HG03159 (cell line): Measurements from ENCODE around the gene POLR2E.

Experiments
- ATAC-seq: cut with Tn5 transposase; IDR thresholded peaks from one replicate; pipeline ENCODE4 v1.9.1; 2021; ENCODE audit warnings: mild to moderate bottlenecking, moderate library complexity; ENCODE audit not compliant: unreplicated experiment

Gene POLR2E

DNA sequence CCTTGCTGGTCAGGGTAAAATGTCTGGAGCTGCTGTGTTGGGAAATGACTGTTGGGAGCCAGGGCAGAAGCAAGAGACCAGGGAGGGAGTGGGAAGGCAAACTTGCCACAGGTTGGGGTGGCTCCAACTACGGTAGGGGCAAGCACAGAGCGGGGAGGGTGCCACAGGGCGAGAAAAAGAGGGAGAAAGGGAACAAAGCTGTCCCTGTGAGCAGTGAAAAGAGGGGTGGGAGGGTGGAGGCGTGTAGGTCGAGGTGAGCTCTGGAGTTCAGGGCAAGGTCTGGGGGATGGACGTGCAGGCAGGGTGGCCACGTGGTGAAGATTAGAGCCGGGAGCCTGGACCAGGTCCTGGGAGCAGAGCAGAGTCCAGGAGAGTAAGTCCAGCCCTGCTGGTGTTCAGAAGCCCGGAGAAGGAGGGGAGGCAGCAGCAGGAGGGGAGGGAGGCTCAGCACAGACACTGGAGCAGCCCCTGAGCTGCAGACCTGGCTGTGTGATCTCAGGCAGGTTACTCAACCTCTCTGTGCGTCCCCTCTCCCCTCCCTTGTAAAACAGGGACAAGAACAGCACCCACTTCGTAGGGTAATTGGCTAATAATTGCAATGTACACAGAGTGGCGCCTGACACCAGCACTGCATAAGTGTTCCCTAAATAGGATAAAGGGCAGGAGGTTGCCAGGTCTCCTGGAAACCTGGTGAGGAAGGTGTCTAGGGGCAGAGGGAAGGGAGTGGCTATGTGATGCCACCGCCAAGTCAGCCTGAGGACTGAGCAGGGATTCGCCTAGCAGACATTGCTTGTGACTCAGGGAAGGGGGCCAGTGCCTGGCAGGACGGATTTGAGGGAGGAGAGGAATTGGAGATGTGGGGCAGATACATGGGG, 3.2 kb upstream of the POLR2E start:
- no peak for ATAC-seq

DNA sequence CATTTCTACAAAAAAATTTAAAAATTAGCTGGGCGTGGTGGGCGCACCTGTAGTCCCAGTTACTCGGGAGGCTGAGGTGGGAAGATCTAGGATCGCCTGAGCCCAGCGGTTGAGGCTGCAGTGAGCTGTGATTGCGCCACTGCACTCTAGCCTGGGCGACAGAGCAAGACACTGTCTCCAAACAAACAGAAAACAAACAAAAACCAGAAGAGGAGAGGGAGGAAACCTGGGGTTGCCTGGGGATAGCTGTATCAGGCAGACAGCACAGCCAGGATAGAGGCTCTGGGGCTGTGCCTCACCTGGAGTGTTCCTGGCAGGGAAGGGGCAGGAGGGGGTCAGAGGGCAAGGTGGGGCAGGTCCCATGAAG, 2.6 kb upstream of the POLR2E start:
- ATAC-seq = no peak

DNA sequence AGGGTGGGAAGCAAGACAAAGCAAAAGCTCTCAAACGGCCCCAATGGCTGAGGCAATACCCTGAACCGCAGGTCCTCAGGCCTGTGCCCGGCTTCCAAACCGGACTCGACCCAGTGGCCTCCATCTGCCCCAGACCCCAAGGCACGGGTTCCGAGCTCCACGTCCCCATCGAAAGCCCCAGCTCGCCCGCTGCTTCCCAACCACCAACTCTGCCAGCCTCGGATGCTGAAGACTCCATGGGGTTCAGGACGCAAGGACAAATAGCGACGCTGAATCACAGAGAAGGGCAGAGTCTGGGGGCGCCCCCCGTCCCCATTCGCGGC, 559 bp downstream of the POLR2E start:
- ATAC-seq = no peak

DNA sequence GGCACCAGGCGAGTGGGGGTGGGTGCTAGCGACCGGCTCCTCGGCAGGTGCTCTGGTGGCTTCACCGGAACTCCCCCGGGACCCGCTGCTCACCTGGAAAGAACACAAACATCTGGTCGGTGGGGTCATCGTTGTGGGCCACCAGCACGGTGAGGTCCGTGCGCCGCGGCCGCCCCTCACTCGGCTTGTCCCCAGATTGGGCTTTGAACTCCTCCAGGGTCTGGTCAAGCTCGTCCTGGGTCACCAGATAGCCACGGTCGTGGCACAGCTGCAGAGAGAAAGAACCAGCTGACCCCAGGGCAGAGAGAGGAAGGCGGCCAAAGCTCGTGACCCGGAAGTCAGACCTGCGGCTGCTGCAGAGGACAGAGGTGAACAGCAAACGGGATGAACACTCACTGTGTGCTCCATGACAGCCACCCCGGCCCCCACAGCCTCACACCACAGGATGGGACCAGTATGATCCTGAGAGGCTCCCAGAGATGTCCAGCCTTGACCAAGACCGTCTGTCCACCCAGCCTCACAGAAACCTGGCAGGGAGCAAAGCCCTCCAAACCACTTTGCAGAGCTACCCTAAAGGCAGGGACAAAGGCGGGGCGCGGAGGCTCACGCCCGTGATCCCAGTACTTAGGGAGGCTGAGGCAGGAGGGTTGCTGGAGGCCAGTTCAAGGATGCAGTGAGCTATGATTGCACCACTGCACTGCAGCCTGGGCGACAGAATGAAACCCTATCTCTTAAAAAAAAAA, 1.2 kb downstream of the POLR2E start:
- ATAC-seq = no peak

DNA sequence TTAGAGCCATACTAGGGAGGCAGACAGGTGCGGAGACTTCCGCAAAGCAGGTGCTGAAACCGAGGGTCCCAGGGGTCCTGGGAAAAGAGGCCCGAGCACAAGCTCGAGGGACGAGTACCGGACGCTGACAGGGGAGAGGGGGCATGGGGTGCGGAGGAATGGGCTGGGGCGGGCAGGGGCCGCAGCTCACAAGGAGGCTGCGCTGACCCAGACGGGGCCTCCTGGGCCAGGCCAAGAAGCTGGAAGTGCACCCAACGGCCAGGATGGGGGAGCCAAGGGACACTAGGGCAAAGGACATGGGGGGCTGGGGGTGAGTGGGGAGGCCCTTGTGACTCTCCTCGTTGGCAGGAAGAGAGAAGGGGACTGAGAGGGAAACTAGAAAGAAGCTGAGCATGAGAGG, 1.8 kb downstream of the POLR2E start:
- no peak for ATAC-seq

DNA sequence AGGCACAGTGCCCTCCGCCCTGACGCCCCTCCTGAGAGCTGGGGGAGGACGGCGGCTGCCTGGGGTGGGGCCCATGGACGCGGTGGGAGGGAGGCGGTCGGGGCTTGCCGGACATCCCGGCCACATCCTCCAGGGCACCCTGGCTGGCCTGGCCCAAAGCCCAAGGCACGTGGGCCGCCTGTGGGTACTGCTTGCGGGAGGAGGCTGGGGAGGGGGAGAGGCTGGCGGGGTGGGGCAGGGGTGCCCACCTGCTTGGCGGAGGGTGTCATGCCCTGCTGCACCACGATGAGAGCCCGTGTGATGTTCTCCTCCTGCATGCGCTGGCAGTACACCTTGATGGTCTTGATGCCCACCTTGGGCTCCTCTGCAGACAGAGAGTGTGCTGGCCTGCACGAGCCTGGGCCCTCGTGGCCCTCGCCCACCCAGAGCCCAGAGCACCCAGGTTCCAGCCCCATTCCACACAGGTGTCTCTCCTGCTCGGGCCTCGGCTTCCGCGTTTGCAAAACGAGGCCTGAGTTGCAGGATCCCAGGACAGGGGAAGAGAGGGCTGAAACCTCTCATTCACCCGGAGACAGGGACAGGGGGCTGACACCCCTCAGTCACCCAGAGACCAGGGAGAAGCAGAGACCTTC, 3.5 kb downstream of the POLR2E start:
- ATAC-seq = no peak

DNA sequence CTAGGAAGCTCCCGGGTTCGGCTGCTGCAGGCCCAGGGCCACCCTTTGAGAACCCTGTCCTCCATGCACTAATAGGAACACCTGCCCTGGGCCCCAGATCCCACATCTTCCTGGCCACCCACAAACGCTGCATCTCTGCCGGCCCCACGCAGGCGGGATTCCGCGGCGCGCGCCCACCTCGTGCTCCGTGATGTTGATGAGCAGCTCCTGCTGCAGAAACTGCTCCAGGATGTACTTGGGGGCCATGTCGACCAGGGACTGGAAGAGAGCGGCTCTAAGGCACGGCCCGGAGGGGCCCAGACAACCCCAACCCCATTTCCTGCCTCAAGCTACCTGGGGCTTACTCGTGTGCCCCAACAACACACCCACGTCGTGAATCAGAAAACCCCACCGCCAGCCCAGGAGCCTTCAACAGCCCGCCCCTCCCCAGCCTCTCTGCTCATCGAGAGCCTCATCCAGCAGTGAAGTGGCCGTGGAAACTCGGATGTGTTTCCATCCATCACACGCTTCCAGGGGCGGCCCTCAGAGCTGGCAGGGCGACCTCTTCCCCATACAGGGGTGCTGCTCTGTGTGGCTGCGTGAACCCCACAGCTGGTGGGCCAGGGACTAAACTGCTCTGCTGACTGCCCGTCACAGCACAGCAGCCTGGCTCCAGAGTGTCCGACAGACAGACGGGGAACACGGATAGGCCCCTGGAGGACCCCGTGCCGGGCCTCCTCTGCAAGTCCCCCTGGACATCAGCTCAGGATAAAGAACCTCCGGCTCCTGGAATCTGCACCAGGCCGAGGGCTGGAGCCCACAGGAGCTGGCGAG, 4.2 kb downstream of the POLR2E start:
- ATAC-seq = no peak

DNA sequence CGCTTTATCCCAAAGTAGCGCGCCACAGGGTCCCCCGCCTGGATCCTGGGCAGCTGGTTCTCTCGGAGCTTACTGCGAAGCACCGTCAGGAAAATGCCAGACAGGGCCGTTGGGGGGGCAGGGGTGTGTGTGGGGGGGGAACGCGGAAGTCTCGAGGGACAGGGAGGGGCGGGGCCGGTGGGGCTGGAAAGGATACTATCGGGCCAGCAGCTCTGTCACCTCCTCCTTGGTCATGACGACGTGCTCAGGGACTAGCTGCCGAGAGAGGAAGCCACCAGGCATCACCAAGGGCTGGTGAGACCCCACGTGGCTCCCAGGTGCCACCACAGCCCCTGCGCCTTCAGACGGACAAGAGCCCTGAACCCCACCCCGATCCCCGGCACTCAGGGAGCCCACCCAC, 5.3 kb downstream of the POLR2E start:
- no peak for ATAC-seq

DNA sequence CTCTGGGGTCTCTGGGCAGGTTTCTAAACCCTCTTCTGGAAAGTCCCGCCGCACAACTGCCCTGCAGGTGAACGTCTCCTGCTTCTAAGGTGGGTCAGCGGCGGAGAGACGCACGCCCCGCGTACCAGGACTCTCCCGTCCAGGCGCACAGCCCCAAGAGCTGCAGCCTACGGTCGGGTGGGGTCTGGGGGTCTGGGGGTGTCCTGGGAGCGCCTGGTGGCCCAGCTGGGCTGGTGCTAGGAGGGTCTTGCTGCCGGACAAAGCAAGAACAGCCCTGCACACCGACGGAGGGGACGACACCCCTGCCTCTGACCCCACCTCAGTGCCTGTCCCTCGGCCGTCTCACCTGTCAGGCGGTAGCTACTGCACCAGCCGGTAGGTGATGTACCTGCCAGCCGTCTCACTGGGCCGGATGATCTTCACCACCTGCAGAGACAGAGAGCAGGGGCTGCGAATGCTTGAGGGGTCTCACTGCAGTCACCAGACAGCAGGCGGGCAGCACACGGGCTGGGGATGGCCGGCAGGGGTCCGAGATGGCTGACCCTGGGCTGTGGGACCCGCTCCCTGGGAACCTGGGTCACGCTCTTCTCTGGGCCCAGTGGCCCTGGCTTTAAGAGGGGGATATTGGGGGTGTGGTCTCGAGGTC, 5.9 kb downstream of the POLR2E start:
- no peak for ATAC-seq

DNA sequence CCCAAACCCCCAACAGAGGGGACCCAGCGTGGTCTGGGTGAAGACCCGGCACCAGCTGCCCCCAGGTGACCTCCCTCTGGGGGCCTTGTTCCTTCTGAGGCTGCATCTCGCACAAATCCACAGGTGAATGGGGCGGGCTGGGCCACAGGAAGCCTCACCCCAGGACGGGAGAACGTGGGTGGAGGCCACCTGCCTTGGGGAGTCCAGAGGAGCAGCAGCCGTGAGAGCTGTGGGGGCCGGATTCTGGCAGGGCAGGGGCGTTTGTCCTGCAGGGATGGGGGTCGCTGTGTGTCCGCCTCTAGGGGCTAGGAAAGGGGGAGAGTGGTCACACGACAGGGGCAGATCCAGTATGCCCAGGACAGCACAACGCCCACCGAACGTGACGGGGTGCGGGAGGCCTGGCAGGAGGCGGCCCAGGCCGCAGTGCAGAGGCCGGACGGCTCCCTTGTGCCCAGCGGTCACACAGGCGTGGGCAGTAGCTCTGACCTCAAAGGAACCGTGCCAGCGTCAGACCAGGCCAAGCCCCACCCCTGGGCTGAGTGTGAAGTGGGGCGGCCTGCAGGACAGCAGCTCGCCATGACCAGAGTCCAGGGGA, 6.7 kb downstream of the POLR2E start:
- ATAC-seq = no peak

DNA sequence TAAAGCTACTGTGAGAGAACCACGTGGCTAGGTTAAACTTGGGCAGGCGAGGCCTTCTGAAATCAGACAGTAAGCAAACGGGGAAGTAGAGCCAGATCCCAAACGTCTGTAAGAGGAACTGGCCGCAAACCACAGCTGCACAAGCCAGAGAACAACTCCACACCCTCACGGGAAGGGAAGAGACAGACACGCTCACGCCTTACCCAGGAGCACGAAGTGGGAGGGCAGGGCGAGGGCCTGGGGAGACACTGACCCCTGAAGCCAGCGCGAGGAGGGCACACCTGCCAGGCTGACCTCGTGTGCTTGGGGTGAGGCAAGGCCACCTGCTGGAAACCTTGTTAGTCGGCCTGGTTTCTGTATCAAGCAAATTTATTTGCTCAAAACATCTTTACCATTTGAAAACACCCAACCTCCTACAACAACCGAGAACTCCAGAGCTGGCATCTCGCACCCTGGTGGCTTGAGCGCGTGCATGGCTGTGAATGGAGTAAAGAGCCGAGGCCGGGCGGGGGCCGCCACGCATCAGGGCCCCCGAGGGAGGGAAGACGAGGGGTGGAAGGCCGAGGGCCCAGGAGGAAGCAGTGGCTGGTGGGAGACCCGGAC, 7.3 kb downstream of the POLR2E start:
- ATAC-seq = no peak

DNA sequence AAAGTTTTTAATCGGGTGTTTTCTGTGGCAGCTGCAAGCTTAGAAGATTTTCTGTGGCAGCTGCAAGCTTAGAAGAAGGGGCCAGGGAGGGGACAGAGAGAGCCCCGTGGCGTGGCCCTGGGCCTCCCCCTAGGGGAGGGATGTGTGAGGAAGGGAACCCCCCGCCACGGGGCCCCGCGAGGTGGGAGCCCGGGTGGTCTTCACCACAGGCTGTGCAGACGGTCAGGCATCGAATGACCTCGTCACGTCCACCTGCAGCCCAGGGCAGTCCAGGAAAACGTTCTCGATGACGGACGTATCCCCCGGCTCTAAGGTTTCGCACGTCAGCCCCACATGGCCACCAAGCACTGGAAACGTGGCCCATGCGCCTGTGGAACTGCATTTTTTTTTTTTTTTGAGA, 8.6 kb downstream of the POLR2E start:
- no peak for ATAC-seq

DNA sequence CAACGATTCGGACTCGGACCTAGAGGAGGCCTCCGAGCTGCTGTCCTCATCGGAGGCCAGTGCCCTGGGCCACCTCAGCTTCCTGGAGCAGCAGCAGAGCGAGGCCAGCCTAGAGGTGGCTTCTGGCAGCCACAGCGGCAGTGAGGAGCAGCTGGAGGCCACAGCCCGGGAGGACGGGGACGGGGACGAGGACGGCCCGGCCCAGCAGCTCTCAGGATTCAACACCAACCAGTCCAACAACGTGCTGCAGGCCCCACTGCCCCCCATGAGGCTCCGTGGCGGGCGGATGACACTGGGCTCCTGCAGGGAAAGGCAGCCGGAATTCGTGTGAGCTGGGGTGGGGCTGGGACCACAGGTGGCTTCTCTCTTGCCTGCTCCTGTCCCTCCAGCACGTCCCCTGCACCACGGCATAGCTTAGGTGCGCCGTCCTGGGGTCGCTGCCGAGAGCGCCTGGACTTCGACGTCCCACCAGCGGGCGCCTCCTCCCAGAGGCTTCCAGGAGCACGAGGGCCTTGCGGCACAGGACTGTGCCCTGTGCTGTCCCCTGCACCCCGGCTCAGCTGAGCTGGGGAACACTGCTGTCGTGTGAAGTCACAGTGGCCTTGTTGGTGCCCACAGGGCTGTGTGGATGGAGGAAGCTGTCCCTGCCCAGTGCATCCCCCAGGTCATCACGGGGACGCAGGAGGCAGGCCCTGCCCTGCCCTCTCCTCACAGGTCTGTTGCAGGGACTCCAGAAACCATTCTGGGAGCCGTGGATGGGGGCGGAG, 9.3 kb downstream of the POLR2E start:
- ATAC-seq = no peak

DNA sequence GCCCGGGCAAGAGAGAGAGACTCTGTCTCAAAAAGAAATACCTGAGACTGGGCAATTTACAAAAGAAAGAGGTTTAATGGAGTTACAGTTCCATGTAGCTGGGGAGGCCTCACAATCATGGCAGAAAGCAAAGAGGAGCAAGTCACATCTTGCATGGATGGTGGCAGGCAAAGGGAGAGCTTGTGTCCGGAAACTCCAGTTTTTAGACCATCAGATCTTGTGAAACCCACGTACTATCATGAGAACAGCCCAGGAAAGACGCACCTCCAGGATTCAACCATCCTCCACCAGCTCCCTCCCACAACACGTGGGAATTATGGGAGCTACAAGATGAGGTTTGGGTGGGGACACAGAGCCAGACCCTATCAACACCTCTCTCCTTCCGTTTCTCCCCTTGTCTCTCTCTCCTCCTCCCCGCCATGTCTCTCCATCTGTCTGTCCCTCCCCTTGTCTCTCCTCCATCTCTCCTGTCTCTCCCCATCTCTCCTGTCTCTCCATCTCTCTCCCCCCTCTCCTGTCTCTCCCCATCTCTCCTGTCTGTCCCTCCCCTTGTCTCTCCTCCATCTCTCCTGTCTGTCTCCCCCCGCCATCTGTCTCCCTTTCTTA, 10.0 kb downstream of the POLR2E start:
- no peak for ATAC-seq

DNA sequence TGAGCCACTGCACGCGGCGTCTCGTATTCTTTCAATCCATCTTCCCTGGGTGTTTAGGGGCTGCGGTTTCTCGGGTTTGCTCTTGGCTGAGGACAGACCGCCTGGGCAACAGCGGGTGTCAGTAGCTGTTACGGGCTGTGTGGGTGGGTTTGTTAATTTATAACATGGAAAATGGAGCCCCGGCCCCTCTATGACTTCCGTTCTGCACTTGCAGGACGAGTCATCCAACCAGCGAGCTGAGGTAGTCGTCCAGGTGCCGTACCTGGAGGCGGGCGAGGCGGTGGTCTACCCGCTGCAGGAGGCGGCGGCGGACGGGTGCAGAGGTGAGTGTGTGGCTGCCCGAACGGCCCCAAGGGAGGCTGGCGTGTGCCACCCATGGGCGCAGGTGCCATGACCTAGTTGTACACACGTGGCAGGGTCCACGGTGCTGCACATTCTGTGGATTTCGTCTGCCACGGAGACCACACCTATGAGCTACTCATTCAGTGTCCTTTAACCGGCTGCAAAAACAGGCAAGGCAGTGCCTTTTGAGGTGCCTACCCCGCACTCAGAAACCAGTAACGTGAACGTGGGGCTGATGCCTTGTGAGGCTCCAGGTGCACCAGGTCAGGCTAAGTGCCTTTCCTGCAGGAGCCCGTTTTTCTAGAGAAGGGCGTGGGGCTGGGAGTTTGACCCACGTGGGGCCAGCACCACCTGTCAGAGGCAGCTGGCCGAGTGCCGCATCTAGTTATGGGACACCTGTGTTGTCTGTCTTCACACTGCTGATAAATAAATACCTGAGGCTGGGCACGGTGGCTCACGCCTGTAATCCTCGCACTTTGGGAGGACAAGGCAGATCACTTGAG, 10.9 kb downstream of the POLR2E start:
- no peak for ATAC-seq

DNA sequence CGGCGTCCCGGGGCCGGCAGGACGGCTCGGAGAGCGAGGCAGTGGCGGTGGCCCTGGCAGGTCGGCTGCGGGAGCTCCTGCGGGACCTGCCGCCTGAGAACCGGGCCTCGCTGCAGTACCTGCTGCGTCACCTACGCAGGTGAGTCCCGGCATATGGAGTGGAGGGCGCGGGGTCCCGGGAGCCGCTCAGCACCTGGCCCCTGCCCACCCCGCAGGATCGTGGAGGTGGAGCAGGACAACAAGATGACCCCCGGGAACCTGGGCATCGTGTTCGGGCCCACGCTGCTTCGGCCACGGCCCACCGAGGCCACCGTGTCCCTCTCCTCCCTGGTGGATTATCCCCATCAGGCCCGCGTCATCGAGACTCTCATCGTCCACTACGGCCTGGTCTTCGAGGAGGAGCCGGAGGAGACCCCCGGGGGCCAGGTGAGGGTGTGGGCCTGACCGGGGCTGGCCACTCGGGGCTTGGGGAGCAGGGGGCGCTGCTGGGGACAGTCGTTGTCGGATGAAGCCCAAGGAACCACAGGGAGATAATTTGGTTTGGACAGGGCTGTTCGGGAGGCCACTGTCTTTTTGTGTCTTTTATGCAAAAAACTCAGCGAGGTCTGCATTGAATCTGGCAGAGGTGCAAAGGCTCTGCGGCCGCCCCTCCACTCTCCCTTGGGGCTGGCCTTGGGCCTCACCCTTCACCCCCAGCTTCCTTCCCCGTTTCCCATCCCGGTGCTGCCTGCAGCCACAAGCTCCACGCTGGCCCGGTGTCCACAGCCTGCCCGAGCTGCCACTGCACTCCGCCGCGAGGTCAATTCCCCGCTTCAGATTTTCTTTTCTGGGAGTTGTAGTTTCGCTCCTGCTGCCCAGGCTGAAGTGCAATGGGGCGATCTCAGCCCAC, 12.0 kb downstream of the POLR2E start:
- no peak for ATAC-seq
